Neural cell (in vitro differentiated cells): ENCODE measurements around the gene TMEM175. TPM values are rescaled to one million over a fixed set of nuclear protein-coding genes. Genes with fewer than 3 reads are reported as not detected.

Experiments
- H2AFZ ChIP-seq: fragments of 200-600, 300-800 bp; sonication (generic), shearing (Covaris generic); 2 replicates; pipeline ENCODE4 v1.6.0; 2014; ENCODE audit warnings: low read depth, mild to moderate bottlenecking, antibody characterized with exemption, low read length, moderate library complexity
- H3F3A ChIP-seq: fragments of 200-600 bp; shearing (Covaris generic); 2 replicates; pipeline ENCODE4 v1.6.1; 2016; ENCODE audit warnings: mild to moderate bottlenecking, moderate library complexity, mixed read lengths, antibody characterized with exemption, low read length; ENCODE audit not compliant: insufficient read depth, poor library complexity, severe bottlenecking
- H3K27ac ChIP-seq: fragments of 200-600, 300-800 bp; sonication (generic), shearing (Covaris generic); 2 replicates; pipeline ENCODE4 v1.5.1; 2014; ENCODE audit warnings: mild to moderate bottlenecking, low read length, moderate library complexity
- H3K27me3 ChIP-seq: fragments of 300-800, 200-600 bp; sonication (generic), shearing (Covaris generic); 2 replicates; pipeline ENCODE4 v1.6.0; 2014; ENCODE audit warnings: mild to moderate bottlenecking, low read depth, low read length, moderate library complexity; ENCODE audit not compliant: insufficient read depth
- H3K36me3 ChIP-seq: fragments of 300-800, 200-600 bp; sonication (generic), shearing (Covaris generic); 2 replicates; pipeline ENCODE4 v1.5.1; 2014; ENCODE audit warnings: mild to moderate bottlenecking, antibody characterized with exemption, low read length, moderate library complexity; ENCODE audit not compliant: insufficient read depth
- H3K4me2 ChIP-seq: fragments of 300-800, 200-600 bp; sonication (generic), shearing (Covaris generic); 2 replicates; pipeline ENCODE4 v1.6.0; 2014; ENCODE audit warnings: mild to moderate bottlenecking, low read length
- H3K4me3 ChIP-seq: fragments of 300-800, 200-600 bp; sonication (generic), shearing (Covaris generic); 2 replicates; pipeline ENCODE4 v1.5.1; 2014; ENCODE audit warnings: mild to moderate bottlenecking, low read length, moderate library complexity
- H3K79me2 ChIP-seq: fragments of 200-600 bp; shearing (Covaris generic); replicated peaks from 2 replicates; pipeline ENCODE4 v1.6.0; 2014; ENCODE audit warnings: mild to moderate bottlenecking, low read length, moderate library complexity; ENCODE audit not compliant: insufficient read depth
- H3K9ac ChIP-seq: fragments of 300-800, 200-600 bp; sonication (generic), shearing (Covaris generic); 2 replicates; pipeline ENCODE4 v1.6.1; 2016; ENCODE audit warnings: mild to moderate bottlenecking, low read length, mixed read lengths
- H3K9me2 ChIP-seq: fragments of 200-600 bp; shearing (Covaris generic); 2 replicates; pipeline ENCODE4 v1.6.1; 2016; ENCODE audit warnings: mild to moderate bottlenecking, low read length, mixed read lengths; ENCODE audit not compliant: insufficient read depth
- H3K9me3 ChIP-seq: fragments of 200-600, 300-800 bp; sonication (generic), shearing (Covaris generic); 2 replicates; pipeline ENCODE4 v1.6.1; 2016; ENCODE audit warnings: mild to moderate bottlenecking, mixed run types, low read length, moderate library complexity, mixed read lengths
- H4K20me1 ChIP-seq: fragments of 200-600 bp; shearing (Covaris generic); 2 replicates; pipeline ENCODE4 v1.6.1; 2016; ENCODE audit warnings: mild to moderate bottlenecking, mixed run types; ENCODE audit not compliant: insufficient read depth
- EP300 ChIP-seq: fragments of 450-650 bp; conservative IDR thresholded peaks from 2 replicates; pipeline ENCODE4 v1.6.1; 2014; ENCODE audit warnings: antibody characterized with exemption, mild to moderate bottlenecking, moderate library complexity; ENCODE audit not compliant: poor library complexity, severe bottlenecking
- EZH2 ChIP-seq: fragments of 200-600, 300-800 bp; shearing (Covaris generic), sonication (generic); IDR thresholded peaks from 2 replicates; pipeline ENCODE4 v1.6.1; 2014; ENCODE audit warnings: antibody characterized with exemption, low read length, borderline replicate concordance, mild to moderate bottlenecking; ENCODE audit not compliant: insufficient read depth, poor library complexity, severe bottlenecking
- MXI1 ChIP-seq: fragments of 450-650 bp; conservative IDR thresholded peaks from 2 replicates; pipeline ENCODE4 v1.6.1; 2014; ENCODE audit warnings: antibody characterized with exemption, mild to moderate bottlenecking; ENCODE audit not compliant: poor library complexity, severe bottlenecking
- POLR2AphosphoS5 ChIP-seq: IDR thresholded peaks from 2 replicates; pipeline ENCODE4 v1.6.1; 2012
- RAD21 ChIP-seq: fragments of 450-650 bp; conservative IDR thresholded peaks from 2 replicates; pipeline ENCODE4 v1.6.1; 2014; ENCODE audit warnings: antibody characterized with exemption, mild to moderate bottlenecking, moderate library complexity
- SMC3 ChIP-seq: fragments of 450-650 bp; conservative IDR thresholded peaks from 2 replicates; pipeline ENCODE4 v1.6.1; 2014; ENCODE audit warnings: antibody characterized with exemption, mild to moderate bottlenecking, moderate library complexity; ENCODE audit not compliant: poor library complexity
- TAF1 ChIP-seq: IDR thresholded peaks from 2 replicates; pipeline ENCODE4 v1.6.1; 2012; ENCODE audit warnings: low read depth
- polyA plus RNA-seq: library from polyadenylated mRNA; depleted of rRNA; stranded (reverse); fragments of >200 nt; gene quantifications from 2 replicates; pipeline ENCODE4 v1.2.3, GENCODE V29; 2014
- TF ChIP-seq, protein P1 (sequence below): IDR thresholded peaks from 2 replicates; pipeline ENCODE4 v1.6.1; 2012; ENCODE audit warnings: borderline replicate concordance
- TF ChIP-seq, protein P2 (sequence below): fragments of 450-650 bp; IDR thresholded peaks from 2 replicates; pipeline ENCODE4 v1.5.1; 2014; ENCODE audit warnings: antibody characterized with exemption, mild to moderate bottlenecking, moderate library complexity; ENCODE audit not compliant: poor library complexity, severe bottlenecking

Gene TMEM175
- polyA plus RNA-seq, 1 donor from 2014 or later: 36.9 TPM

DNA sequence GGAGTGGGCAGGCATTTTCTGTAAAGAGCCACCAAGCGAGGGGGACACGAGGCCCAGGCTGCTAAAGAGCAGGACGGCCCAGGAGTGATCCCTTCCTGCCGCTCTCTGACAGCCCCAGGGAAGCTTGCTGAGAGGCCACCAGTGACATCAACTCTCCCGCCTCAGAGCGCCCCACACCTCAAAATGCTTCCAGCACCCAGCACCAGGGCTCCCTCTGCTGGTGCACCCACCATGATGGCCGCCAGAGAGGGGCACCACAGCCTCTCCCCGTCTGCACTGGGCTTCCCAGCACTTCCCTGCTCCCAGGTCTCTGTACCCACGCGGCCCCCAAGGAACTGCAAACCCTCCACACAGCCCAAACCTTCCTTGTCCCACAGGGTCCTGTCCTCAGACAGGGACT, 40.5 kb upstream of the TMEM175 start:
- no peak overlapping the region for H2AFZ ChIP-seq
- no peaks in the 10 kb centered on the region for H4K20me1 ChIP-seq
- no peak for TF ChIP-seq SMC3
- H3K9me2 ChIP-seq: no peaks in the 10 kb centered on the region
- H3K9ac ChIP-seq: no peak overlapping the region
- no peaks in the 10 kb centered on the region for H3F3A ChIP-seq
- no peaks in the 10 kb centered on the region for H3K9me3 ChIP-seq
- H3K27me3 ChIP-seq: no peaks in the 10 kb centered on the region
- no peak overlapping the region for H3K27ac ChIP-seq
- H3K4me2 ChIP-seq: no peak overlapping the region
- H3K79me2 ChIP-seq: no peaks in the 10 kb centered on the region
- H3K4me3 ChIP-seq: no peak overlapping the region
- no peaks in the 10 kb centered on the region for H3K36me3 ChIP-seq

DNA sequence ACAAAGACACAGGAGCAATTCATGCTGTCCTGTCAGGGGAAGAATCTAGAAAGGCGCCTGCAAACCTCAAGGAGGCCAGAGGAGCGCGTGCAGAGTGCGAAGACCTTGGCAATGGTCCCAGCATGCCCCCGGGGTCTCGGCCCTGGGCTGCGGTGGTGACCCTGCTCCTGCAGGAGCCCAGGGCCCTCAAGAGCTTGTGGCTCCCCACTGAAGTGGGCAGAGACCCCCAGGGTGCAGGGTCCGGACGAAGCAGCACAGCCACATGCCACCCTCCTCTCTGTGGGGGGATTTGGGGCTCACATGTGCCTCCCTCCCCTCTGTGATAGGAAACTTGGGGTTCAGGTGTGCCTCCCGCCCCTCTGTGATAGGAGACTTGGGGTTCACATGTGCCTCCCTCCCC, 39.5 kb upstream of the TMEM175 start:
- Histone ChIP-seq H4K20me1 (no peaks in the 10 kb centered on the region), H3K79me2 (no peaks in the 10 kb centered on the region), H3K9ac (no peak overlapping the region), H3K27me3 (no peaks in the 10 kb centered on the region), H3K4me2 (no peak overlapping the region), H3K4me3 (no peak overlapping the region), H3K27ac (no peak overlapping the region), H3F3A (no peaks in the 10 kb centered on the region), H3K9me3 (no peaks in the 10 kb centered on the region), H3K36me3 (no peaks in the 10 kb centered on the region), H2AFZ (no peak overlapping the region), H3K9me2 (no peaks in the 10 kb centered on the region)
- no peak for TF ChIP-seq EP300
- no peak for TF ChIP-seq RAD21
- no peak for TF ChIP-seq TAF1
- TF ChIP-seq, protein P1, sequence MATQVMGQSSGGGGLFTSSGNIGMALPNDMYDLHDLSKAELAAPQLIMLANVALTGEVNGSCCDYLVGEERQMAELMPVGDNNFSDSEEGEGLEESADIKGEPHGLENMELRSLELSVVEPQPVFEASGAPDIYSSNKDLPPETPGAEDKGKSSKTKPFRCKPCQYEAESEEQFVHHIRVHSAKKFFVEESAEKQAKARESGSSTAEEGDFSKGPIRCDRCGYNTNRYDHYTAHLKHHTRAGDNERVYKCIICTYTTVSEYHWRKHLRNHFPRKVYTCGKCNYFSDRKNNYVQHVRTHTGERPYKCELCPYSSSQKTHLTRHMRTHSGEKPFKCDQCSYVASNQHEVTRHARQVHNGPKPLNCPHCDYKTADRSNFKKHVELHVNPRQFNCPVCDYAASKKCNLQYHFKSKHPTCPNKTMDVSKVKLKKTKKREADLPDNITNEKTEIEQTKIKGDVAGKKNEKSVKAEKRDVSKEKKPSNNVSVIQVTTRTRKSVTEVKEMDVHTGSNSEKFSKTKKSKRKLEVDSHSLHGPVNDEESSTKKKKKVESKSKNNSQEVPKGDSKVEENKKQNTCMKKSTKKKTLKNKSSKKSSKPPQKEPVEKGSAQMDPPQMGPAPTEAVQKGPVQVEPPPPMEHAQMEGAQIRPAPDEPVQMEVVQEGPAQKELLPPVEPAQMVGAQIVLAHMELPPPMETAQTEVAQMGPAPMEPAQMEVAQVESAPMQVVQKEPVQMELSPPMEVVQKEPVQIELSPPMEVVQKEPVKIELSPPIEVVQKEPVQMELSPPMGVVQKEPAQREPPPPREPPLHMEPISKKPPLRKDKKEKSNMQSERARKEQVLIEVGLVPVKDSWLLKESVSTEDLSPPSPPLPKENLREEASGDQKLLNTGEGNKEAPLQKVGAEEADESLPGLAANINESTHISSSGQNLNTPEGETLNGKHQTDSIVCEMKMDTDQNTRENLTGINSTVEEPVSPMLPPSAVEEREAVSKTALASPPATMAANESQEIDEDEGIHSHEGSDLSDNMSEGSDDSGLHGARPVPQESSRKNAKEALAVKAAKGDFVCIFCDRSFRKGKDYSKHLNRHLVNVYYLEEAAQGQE: no peak
- no peak for TF ChIP-seq POLR2AphosphoS5
- TF ChIP-seq EZH2: no peak
- TF ChIP-seq MXI1: no peak
- TF ChIP-seq, protein P2, sequence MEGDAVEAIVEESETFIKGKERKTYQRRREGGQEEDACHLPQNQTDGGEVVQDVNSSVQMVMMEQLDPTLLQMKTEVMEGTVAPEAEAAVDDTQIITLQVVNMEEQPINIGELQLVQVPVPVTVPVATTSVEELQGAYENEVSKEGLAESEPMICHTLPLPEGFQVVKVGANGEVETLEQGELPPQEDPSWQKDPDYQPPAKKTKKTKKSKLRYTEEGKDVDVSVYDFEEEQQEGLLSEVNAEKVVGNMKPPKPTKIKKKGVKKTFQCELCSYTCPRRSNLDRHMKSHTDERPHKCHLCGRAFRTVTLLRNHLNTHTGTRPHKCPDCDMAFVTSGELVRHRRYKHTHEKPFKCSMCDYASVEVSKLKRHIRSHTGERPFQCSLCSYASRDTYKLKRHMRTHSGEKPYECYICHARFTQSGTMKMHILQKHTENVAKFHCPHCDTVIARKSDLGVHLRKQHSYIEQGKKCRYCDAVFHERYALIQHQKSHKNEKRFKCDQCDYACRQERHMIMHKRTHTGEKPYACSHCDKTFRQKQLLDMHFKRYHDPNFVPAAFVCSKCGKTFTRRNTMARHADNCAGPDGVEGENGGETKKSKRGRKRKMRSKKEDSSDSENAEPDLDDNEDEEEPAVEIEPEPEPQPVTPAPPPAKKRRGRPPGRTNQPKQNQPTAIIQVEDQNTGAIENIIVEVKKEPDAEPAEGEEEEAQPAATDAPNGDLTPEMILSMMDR: no peak
- TF ChIP-seq SMC3: no peak
